Sigmoid colon (tissue), 4 donors: ENCODE data around the gene MFSD2B.

Experiments
- CTCF ChIP-seq, 4 experiments: fragments of 450-650 bp in 3 of 4; fragments of 200-600 bp in 1 of 4; IDR thresholded peaks; one replicate each; pipeline ENCODE4 v1.5.1; 2016 to 2019; ENCODE audit warnings: antibody characterized with exemption in 4 of 4, mild to moderate bottlenecking in 3 of 4, moderate library complexity in 2 of 4
- EP300 ChIP-seq, 4 donors: sonication (generic); formaldehyde crosslinking; IDR thresholded peaks; one replicate each; pipeline ENCODE4 v1.6.1; 2017; ENCODE audit warnings: antibody characterized with exemption in 4 of 4
- POLR2A ChIP-seq, 2 donors: fragments of 450-650 bp; IDR thresholded peaks; one replicate each; pipeline ENCODE4 v1.6.1; 2016; ENCODE audit warnings: antibody characterized with exemption in 2 of 2, mild to moderate bottlenecking in 2 of 2, moderate library complexity in 2 of 2
- POLR2AphosphoS5 ChIP-seq, 4 donors: sonication (generic); formaldehyde crosslinking; IDR thresholded peaks; one replicate each; pipeline ENCODE4 v1.6.1; 2017; ENCODE audit warnings: antibody characterized with exemption in 4 of 4

DNA sequence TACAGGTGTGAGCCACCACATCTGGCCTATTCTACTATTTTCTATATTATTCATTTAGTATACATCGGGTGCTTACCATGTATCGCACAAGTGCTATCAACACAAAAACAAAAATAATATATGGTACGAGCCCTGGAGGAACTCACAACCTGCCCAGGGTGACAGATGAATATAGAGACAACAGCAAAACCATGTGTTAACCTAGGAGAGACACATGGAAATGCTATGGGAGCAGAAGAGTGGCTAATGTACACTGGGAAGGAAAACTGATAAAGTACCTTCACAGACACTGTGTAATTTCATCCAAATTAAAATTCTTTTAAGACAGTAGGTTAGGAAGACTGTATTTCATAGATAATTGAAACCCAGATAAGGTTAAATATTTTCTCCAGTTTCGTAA lies 62.4 kb downstream of the MFSD2B start:
- TF ChIP-seq POLR2A (IDR thresholded peaks at IDR 0.05): no peak
- TF ChIP-seq CTCF (IDR thresholded peaks at IDR 0.05): no peak
- TF ChIP-seq POLR2AphosphoS5 (IDR thresholded peaks at IDR 0.05): no peak
- no peak for TF ChIP-seq EP300 (IDR thresholded peaks at IDR 0.05)
